Panc1 (cell line): ENCODE data around the gene ALDH1A1. TPM values are rescaled to one million over a fixed set of nuclear protein-coding genes. Genes with fewer than 3 reads are reported as not detected.

Source experiments
- ATAC-seq: fragments of 200-7000 bp; cut with Tn5 transposase; 2 replicates; pipeline ENCODE4 v1.9.1; 2020; ENCODE audit warnings: mild to moderate bottlenecking, moderate library complexity
- BruUV-seq: library from RNA; stranded (reverse); fragments of 400-500 nt; replicated peaks from 2 replicates; lab custom pipeline; 2021; lab: Mats Ljungman, UMichigan
- CTCF ChIA-PET: fragments of 300-600 bp; sonication (Branson Sonifier 250); formaldehyde crosslinking; loops from one replicate; lab custom pipeline; 2022; ENCODE audit warnings: antibody characterized with exemption; lab: Charles Lee
- POLR2A ChIA-PET: fragments of 300-600 bp; sonication (Branson Sonifier 250); formaldehyde crosslinking; loops from one replicate; lab custom pipeline; 2022; ENCODE audit warnings: antibody characterized with exemption; lab: Charles Lee
- DNase-seq: peaks from one replicate; pipeline ENCODE4 v3.0.0-alpha.2; 2010; ENCODE audit warnings: low read depth, low spot score
- H3K27ac ChIP-seq: 2 replicates; pipeline ENCODE4 v1.5.1; 2011; ENCODE audit warnings: mild to moderate bottlenecking, low read length, inconsistent platforms
- H3K27me3 ChIP-seq: fragments of 200-500 bp; sonication (Bioruptor generic); 2 replicates; pipeline ENCODE4 v1.6.0; 2014; ENCODE audit warnings: low read length, inconsistent platforms; ENCODE audit not compliant: control insufficient read depth, insufficient read depth
- H3K36me3 ChIP-seq: fragments of 200-500 bp; sonication (Bioruptor generic); 2 replicates; pipeline ENCODE4 v1.5.1; 2014; ENCODE audit warnings: inconsistent platforms, mild to moderate bottlenecking, low read length, moderate library complexity; ENCODE audit not compliant: control insufficient read depth, insufficient read depth
- H3K4me1 ChIP-seq: 2 replicates; pipeline ENCODE4 v1.5.1; 2011; ENCODE audit warnings: inconsistent platforms, mild to moderate bottlenecking, low read length, moderate library complexity; ENCODE audit not compliant: control insufficient read depth, insufficient read depth
- H3K4me3 ChIP-seq, 2 experiments: 2 replicates each; pipeline ENCODE4 v1.5.1; 2011 to 2012; ENCODE audit warnings: low read depth in 2 of 2, low read length in 2 of 2, mild to moderate bottlenecking in 2 of 2, inconsistent platforms in 1 of 2, moderate library complexity in 1 of 2
- H3K9me3 ChIP-seq: fragments of 200-500 bp; sonication (Bioruptor generic); 2 replicates; pipeline ENCODE4 v1.5.1; 2014; ENCODE audit warnings: low read depth, mild to moderate bottlenecking, inconsistent platforms, low read length, moderate library complexity; ENCODE audit not compliant: control insufficient read depth, insufficient read depth
- POLR2AphosphoS5 ChIP-seq: IDR thresholded peaks from 2 replicates; pipeline ENCODE4 v1.6.1; 2012; ENCODE audit warnings: mild to moderate bottlenecking, low read depth, low read length, moderate library complexity
- SIN3A ChIP-seq: IDR thresholded peaks from 2 replicates; pipeline ENCODE4 v1.6.1; 2012; ENCODE audit warnings: low read depth, mild to moderate bottlenecking, low read length, moderate library complexity, borderline replicate concordance; ENCODE audit not compliant: insufficient read depth
- TCF7L2 ChIP-seq: IDR thresholded peaks from 2 replicates; pipeline ENCODE4 v1.6.1; 2011; ENCODE audit warnings: mild to moderate bottlenecking, low read depth, low read length, inconsistent platforms
- in situ Hi-C: cut with HindIII; loops from 2 replicates; pipeline ENCODE4 v1.10.0; 2016; ENCODE audit warnings: low sequenced_read_pairs, low pct_unique_long_range_greater_than_20kb
- intact Hi-C: fragments of 100-400 bp; cut with micrococcal nuclease; formaldehyde crosslinking; loops from one replicate; pipeline ENCODE4 v1.10.0; 2022; ENCODE audit not compliant: unreplicated experiment
- total RNA-seq: library from RNA; stranded (reverse); gene quantifications from one replicate; pipeline ENCODE4 v1.2.1, GENCODE V29; 2021; ENCODE audit not compliant: unreplicated experiment
- TF ChIP-seq, protein P1 (sequence below): fragments of 450-650 bp; IDR thresholded peaks from 2 replicates; pipeline ENCODE4 v1.5.1; 2017; ENCODE audit warnings: mild to moderate bottlenecking
- TF ChIP-seq, protein P2 (sequence below), 2 experiments: IDR thresholded peaks; 2 replicates each; pipeline ENCODE4 v1.6.1; 2011 to 2012; ENCODE audit warnings: low read depth in 2 of 2, control low read depth in 1 of 2, low read length in 1 of 2, mild to moderate bottlenecking in 1 of 2, moderate library complexity in 1 of 2; ENCODE audit not compliant: insufficient read depth in 1 of 2

The ALDH1A1 gene
- total RNA-seq, 1 experiment from 2014 or later: 0.54 TPM

DNA sequence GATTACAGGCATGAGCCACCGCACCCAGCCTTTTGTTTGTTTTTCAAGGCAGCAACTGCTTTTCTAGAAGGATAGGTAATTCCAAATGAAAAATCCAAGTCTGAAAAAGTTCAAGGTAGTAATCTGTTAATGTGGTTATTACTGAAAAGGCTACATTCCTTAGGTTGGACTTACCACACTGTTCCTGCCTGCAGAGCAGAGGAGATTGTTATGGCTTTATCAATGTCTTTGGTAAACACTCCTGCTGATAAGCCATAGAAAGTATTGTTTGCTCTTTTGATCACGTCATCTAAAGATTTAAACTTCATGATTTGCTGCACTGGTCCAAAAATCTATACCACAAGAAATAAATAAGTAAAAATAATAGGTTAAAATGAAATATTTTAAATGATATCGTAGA is 43.4 kb downstream of the ALDH1A1 start:
- no peak overlapping the region for H3K27ac ChIP-seq
- in situ Hi-C loops (no loop called here), intact Hi-C loops (no loop called here)
- POLR2A ChIA-PET: no interaction called here
- no peaks in the 10 kb centered on the region for H3K27me3 ChIP-seq
- H3K4me3 ChIP-seq: no peak overlapping the region
- CTCF ChIA-PET: no interaction called here
- BruUV-seq: no TSS peak
- DNase-seq (no peak), ATAC-seq (no peak)
- H3K9me3 ChIP-seq: no peaks in the 10 kb centered on the region
- no peaks in the 10 kb centered on the region for H3K4me1 ChIP-seq
- TF ChIP-seq POLR2AphosphoS5: no peak
- no peak for TF ChIP-seq SIN3A
- TF ChIP-seq, protein P1, sequence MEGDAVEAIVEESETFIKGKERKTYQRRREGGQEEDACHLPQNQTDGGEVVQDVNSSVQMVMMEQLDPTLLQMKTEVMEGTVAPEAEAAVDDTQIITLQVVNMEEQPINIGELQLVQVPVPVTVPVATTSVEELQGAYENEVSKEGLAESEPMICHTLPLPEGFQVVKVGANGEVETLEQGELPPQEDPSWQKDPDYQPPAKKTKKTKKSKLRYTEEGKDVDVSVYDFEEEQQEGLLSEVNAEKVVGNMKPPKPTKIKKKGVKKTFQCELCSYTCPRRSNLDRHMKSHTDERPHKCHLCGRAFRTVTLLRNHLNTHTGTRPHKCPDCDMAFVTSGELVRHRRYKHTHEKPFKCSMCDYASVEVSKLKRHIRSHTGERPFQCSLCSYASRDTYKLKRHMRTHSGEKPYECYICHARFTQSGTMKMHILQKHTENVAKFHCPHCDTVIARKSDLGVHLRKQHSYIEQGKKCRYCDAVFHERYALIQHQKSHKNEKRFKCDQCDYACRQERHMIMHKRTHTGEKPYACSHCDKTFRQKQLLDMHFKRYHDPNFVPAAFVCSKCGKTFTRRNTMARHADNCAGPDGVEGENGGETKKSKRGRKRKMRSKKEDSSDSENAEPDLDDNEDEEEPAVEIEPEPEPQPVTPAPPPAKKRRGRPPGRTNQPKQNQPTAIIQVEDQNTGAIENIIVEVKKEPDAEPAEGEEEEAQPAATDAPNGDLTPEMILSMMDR: no peak
- TF ChIP-seq TCF7L2: no peak
- TF ChIP-seq, protein P2, sequence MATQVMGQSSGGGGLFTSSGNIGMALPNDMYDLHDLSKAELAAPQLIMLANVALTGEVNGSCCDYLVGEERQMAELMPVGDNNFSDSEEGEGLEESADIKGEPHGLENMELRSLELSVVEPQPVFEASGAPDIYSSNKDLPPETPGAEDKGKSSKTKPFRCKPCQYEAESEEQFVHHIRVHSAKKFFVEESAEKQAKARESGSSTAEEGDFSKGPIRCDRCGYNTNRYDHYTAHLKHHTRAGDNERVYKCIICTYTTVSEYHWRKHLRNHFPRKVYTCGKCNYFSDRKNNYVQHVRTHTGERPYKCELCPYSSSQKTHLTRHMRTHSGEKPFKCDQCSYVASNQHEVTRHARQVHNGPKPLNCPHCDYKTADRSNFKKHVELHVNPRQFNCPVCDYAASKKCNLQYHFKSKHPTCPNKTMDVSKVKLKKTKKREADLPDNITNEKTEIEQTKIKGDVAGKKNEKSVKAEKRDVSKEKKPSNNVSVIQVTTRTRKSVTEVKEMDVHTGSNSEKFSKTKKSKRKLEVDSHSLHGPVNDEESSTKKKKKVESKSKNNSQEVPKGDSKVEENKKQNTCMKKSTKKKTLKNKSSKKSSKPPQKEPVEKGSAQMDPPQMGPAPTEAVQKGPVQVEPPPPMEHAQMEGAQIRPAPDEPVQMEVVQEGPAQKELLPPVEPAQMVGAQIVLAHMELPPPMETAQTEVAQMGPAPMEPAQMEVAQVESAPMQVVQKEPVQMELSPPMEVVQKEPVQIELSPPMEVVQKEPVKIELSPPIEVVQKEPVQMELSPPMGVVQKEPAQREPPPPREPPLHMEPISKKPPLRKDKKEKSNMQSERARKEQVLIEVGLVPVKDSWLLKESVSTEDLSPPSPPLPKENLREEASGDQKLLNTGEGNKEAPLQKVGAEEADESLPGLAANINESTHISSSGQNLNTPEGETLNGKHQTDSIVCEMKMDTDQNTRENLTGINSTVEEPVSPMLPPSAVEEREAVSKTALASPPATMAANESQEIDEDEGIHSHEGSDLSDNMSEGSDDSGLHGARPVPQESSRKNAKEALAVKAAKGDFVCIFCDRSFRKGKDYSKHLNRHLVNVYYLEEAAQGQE (IDR thresholded peaks at IDR 0.05; ENCODE audit: insufficient read depth in 1 of 2, low read depth in 2 of 2, low read length in 1 of 2): no peak
- no peaks in the 10 kb centered on the region for H3K36me3 ChIP-seq

DNA sequence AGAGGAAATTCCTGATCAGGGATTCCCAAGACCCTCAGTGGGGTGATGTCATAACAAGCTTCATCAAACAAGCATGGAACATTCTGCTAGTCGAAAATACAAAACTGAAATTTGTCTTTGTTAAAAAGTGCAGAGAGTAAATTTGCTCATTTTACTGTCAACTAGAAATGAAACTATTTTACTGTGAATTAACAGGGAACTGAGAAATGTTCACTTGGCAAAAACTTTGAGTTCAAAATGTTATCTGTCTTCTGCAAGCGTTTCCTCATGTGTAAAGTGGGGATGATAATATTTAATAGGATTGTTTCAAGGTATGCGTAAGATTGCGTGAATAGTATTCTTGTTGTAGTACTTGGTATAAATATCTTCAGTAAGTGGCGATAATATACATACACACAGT is 45.4 kb downstream of the ALDH1A1 start:
- Histone ChIP-seq H3K4me3 (no peak overlapping the region), H3K27ac (no peak overlapping the region), H3K27me3 (no peaks in the 10 kb centered on the region), H3K4me1 (no peaks in the 10 kb centered on the region), H3K9me3 (no peaks in the 10 kb centered on the region), H3K36me3 (no peaks in the 10 kb centered on the region)
- intact Hi-C loops: no loop called here
- no TSS peak for BruUV-seq
- ChIA-PET CTCF (interaction anchor here (0.6 kb wide), 1 partner anchor 202 kb away, joined by 3 read pairs; no protein-coding TSS in a partner anchor), POLR2A (no interaction called here)
- in situ Hi-C loops: no loop called here
- DNase-seq (no peak), ATAC-seq (no peak)
- TF ChIP-seq, protein P1: no peak
- TF ChIP-seq TCF7L2 (no peak), SIN3A (no peak), POLR2AphosphoS5 (no peak)
- TF ChIP-seq, protein P2 (IDR thresholded peaks at IDR 0.05; ENCODE audit: insufficient read depth in 1 of 2, low read depth in 2 of 2, low read length in 1 of 2): no peak
